GM13976 (cell line): ENCODE data around the gene ACER1.

Experiments
- DNase-seq: peaks from one replicate; pipeline ENCODE4 v3.0.0; 2012; ENCODE audit warnings: low spot score
- CTCF ChIP-seq: IDR thresholded peaks from 2 replicates; pipeline ENCODE4 v1.5.1; 2012; ENCODE audit warnings: borderline replicate concordance, mild to moderate bottlenecking; ENCODE audit not compliant: insufficient read depth; ENCODE audit errors: extremely low read depth, missing control alignments, control extremely low read depth
- in situ Hi-C: fragments of 300-500 bp; cut with MboI; formaldehyde crosslinking; loops from one replicate; pipeline ENCODE4 v1.12.0; 2022; ENCODE audit warnings: low sequenced_read_pairs, mixed read lengths, inconsistent platforms; ENCODE audit not compliant: unreplicated experiment

The ACER1 gene

GRCh38 chr19:6262519-6262918, 70.9 kb downstream of the ACER1 start:
- TF ChIP-seq CTCF: no peak
- in situ Hi-C loops: no loop called here
- peak; percentile 16 for DNase-seq

GRCh38 chr19:6261883-6262282, 71.5 kb downstream of the ACER1 start:
- peak; percentile 11 for DNase-seq
- TF ChIP-seq CTCF: no peak
- in situ Hi-C loops: no loop called here

GRCh38 chr19:6260912-6261650, 72.3 kb downstream of the ACER1 start:
- peak; percentile 69 for DNase-seq
- peak; percentile 35 for TF ChIP-seq CTCF
- in situ Hi-C loops: no loop called here

- in situ Hi-C loops: no loop called here
These were observed 73.0 kb downstream of the ACER1 start for GRCh38 chr19:6260376-6260775.

GRCh38 chr19:6259312-6259861, 74.0 kb downstream of the ACER1 start:
- in situ Hi-C loops: no loop called here

More at GRCh38 chr19:6260376-6260775, 73.0 kb downstream of the ACER1 start:
- no peak for TF ChIP-seq CTCF
- peak; percentile 19 for DNase-seq

GRCh38 chr19:6258812-6259311, 74.5 kb downstream of the ACER1 start:
- in situ Hi-C loops: no loop called here
- no peak for TF ChIP-seq CTCF

More at GRCh38 chr19:6259312-6259861, 74.0 kb downstream of the ACER1 start:
- DNase-seq: no peak
- TF ChIP-seq CTCF: no peak

More at GRCh38 chr19:6258812-6259311, 74.5 kb downstream of the ACER1 start:
- DNase-seq: no peak
